GM12878 (cell line): ENCODE data around the gene BEST3.

Experiments
- BHLHE40 ChIP-seq, 2 experiments: fragments of 450-650 bp in 1 of 2; IDR thresholded peaks; 2 replicates each; pipeline ENCODE4 v1.6.1; 2011 to 2017; ENCODE audit warnings: low read depth in 2 of 2, borderline replicate concordance in 1 of 2, improper control_type of control experiment in 1 of 2, low read length in 1 of 2, mild to moderate bottlenecking in 1 of 2
- CHD4 ChIP-seq: fragments of 200-600 bp; sonication (generic); IDR thresholded peaks from 2 replicates; pipeline ENCODE4 v1.6.1; 2016; ENCODE audit warnings: mild to moderate bottlenecking
- HDAC2 ChIP-seq: fragments of 200-600 bp; sonication (generic); IDR thresholded peaks from 2 replicates; pipeline ENCODE4 v1.6.1; 2017
- RAD21 ChIP-seq: IDR thresholded peaks from 2 replicates; pipeline ENCODE4 v1.6.1; 2011; ENCODE audit warnings: mild to moderate bottlenecking, low read depth, low read length, moderate library complexity; ENCODE audit not compliant: insufficient read depth
- RB1 ChIP-seq: fragments of 450-650 bp; formaldehyde crosslinking; IDR thresholded peaks from 2 replicates; pipeline ENCODE4 v1.6.1; 2017; ENCODE audit warnings: mild to moderate bottlenecking, borderline replicate concordance
- TF ChIP-seq, protein P1 (sequence below), 3 experiments: IDR thresholded peaks in 2 of 3; conservative IDR thresholded peaks in 1 of 3; 2 replicates each; pipeline ENCODE4 v1.5.1; 2011; ENCODE audit warnings: low read depth in 3 of 3, low read length in 3 of 3, mild to moderate bottlenecking in 3 of 3, control low read depth in 2 of 3, moderate library complexity in 2 of 3, inconsistent platforms in 1 of 3, mixed read lengths in 1 of 3; ENCODE audit not compliant: control insufficient read depth in 2 of 3, insufficient read depth in 1 of 3; ENCODE audit errors: extremely low read depth in 1 of 3
- TF ChIP-seq, protein P2 (sequence below): fragments of 450-650 bp; IDR thresholded peaks from 2 replicates; pipeline ENCODE4 v1.6.1; 2017; ENCODE audit warnings: mild to moderate bottlenecking

DNA sequence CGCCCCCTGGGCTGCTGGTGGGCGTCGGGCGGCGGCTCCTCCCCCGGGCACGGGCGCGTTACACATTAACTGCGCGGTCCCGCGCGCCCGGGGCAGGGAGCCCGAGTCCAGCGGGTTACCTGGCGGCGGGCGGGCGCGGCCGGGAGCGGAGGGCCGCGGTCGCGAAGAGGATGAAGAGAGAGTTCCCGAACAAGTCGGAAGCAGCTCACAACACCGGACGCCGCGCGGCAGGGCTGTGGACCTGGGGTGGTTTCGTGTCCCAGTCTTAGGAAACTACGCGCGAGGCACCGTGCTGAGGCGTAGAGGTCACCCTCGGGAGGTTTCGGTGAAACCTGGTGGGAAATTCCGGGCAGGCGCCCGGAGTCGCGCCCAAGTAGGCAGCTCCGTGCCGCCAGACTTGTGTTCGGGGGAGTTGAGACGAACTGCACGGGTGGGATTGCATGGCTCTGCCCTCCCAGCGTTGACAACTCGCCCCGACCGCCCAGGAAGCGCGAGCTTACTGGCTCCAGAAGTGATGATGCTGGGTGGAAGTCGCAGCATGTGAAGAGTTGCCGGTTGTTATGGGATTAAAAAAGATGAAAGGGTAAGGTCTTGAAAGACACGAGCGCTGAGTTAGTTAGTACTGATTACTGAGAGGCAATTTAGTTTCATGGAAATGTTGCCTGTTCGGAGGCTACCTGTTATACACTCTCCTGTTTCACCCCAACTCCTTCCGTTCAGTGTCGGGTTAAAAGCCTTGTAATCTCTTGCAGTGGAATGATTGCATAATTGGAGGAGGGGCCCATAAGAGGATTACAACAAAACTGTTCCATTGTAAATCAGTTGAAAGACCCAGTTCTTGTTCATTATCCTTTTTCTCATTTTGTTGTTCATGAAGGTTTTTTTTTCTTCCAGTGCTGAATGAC is 40.4 kb upstream of the BEST3 start:
- TF ChIP-seq CHD4 (no peak), RB1 (no peak), BHLHE40 (IDR thresholded peaks at IDR 0.05; ENCODE audit: borderline replicate concordance in 1 of 2, low read depth in 2 of 2, low read length in 1 of 2) (peak; percentile 10 to 53; a peak in 2 of 4 replicates), RAD21 (no peak), HDAC2 (no peak)
- TF ChIP-seq, protein P1, sequence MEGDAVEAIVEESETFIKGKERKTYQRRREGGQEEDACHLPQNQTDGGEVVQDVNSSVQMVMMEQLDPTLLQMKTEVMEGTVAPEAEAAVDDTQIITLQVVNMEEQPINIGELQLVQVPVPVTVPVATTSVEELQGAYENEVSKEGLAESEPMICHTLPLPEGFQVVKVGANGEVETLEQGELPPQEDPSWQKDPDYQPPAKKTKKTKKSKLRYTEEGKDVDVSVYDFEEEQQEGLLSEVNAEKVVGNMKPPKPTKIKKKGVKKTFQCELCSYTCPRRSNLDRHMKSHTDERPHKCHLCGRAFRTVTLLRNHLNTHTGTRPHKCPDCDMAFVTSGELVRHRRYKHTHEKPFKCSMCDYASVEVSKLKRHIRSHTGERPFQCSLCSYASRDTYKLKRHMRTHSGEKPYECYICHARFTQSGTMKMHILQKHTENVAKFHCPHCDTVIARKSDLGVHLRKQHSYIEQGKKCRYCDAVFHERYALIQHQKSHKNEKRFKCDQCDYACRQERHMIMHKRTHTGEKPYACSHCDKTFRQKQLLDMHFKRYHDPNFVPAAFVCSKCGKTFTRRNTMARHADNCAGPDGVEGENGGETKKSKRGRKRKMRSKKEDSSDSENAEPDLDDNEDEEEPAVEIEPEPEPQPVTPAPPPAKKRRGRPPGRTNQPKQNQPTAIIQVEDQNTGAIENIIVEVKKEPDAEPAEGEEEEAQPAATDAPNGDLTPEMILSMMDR (IDR thresholded peaks at IDR 0.05 in 2 of 3, conservative IDR thresholded peaks at IDR 0.05 in 1 of 3; ENCODE audit: control insufficient read depth in 2 of 3, extremely low read depth in 1 of 3, insufficient read depth in 1 of 3, low read depth in 3 of 3, low read length in 3 of 3), result no peak
- TF ChIP-seq, protein P2, sequence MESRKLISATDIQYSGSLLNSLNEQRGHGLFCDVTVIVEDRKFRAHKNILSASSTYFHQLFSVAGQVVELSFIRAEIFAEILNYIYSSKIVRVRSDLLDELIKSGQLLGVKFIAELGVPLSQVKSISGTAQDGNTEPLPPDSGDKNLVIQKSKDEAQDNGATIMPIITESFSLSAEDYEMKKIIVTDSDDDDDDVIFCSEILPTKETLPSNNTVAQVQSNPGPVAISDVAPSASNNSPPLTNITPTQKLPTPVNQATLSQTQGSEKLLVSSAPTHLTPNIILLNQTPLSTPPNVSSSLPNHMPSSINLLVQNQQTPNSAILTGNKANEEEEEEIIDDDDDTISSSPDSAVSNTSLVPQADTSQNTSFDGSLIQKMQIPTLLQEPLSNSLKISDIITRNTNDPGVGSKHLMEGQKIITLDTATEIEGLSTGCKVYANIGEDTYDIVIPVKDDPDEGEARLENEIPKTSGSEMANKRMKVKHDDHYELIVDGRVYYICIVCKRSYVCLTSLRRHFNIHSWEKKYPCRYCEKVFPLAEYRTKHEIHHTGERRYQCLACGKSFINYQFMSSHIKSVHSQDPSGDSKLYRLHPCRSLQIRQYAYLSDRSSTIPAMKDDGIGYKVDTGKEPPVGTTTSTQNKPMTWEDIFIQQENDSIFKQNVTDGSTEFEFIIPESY, result no peak
